MM.1S (cell line): ENCODE results near the gene KRT74.

Experiments
- CTCF ChIP-seq: fragments of 300-600 bp; sonication (generic); IDR thresholded peaks from 2 replicates; pipeline ENCODE4 v1.5.1; 2016; ENCODE audit warnings: antibody characterized with exemption, low read length, mixed read lengths
- EZH2 ChIP-seq: fragments of 300-600 bp; sonication (generic); optimal IDR thresholded peaks from 2 replicates; pipeline ENCODE3; 2017; ENCODE audit warnings: low read depth, mild to moderate bottlenecking, antibody characterized with exemption, low read length, mixed read lengths

DNA sequence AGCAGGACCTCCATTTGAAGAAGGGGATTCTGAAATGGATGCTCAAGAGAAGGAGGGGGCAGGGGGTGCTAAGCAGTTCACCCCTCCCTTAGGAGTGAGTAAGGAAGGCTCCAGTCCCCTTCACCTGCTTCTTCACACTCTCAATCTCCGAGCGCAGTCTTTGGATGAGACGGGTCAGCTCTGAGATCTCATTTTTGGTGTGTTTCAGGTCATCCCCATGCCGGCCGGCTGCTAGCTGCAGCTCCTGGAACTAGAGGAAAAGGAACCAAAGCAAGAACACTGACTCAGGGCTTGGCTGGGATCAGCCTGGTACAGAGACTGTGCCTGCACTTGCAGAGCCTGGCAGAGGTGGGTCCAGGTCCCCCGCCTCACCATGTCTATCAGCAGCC lies 37.4 kb upstream of the KRT74 start:
- TF ChIP-seq CTCF = no peak
- no peak for TF ChIP-seq EZH2
